LHCN-M2 (cell line): ENCODE data around the gene JAG2. TPM values are rescaled to one million over a fixed set of nuclear protein-coding genes. Genes with fewer than 3 reads are reported as not detected.

ENCODE experiments used
- DNase-seq: peaks from one replicate; pipeline ENCODE4 v3.0.0-alpha.2; 2012; ENCODE audit warnings: low read depth
- total RNA-seq: library from RNA; depleted of rRNA; stranded (reverse); fragments of >200 nt; gene quantifications from 2 replicates; pipeline ENCODE4 v1.2.3, GENCODE V29; 2014; rRNA removed

Gene JAG2
- total RNA-seq, 1 experiment from 2014 or later: 0.80 TPM

DNA sequence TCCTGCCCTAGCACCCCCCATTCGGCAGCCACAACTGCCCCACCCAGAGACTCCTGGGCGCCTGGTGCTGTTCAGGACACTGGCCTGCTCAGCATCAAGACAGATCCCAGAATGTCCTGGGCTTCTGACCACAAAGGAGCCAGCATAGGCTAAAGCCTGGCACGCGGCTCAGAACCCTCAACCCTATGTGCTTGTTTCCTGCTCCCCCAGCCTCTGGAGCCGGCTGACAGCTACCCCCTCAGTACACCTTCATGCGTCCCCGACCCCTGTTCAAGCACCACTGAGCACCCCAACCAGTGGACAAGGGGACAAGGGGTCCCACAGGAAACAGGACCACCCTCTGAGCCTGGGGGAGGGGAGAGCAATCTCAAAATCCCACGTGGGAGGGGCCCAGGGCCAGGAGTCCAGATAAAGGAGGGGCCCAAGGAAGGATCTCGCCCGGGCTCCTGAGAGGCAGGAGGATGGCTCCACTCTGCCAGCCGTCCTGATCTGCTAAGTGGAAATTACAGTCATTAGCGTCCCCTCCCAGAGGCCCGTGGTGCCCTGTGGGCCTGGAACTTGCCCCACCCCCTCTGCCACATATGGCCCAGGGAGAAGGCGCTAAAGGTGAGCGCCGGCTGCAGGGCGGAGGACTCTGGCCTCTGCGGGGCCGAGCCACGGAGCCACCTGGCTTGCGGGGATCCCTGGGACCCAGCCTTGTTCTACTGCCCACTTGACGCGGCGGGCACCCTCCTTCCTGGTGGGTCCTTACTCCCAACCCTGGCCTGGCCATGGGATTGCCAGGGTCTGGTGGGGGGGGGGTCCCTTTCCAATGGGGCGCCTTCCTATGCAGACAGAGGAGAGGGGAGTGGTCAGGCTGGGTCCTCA, 76.2 kb downstream of the JAG2 start:
- no peak for DNase-seq

DNA sequence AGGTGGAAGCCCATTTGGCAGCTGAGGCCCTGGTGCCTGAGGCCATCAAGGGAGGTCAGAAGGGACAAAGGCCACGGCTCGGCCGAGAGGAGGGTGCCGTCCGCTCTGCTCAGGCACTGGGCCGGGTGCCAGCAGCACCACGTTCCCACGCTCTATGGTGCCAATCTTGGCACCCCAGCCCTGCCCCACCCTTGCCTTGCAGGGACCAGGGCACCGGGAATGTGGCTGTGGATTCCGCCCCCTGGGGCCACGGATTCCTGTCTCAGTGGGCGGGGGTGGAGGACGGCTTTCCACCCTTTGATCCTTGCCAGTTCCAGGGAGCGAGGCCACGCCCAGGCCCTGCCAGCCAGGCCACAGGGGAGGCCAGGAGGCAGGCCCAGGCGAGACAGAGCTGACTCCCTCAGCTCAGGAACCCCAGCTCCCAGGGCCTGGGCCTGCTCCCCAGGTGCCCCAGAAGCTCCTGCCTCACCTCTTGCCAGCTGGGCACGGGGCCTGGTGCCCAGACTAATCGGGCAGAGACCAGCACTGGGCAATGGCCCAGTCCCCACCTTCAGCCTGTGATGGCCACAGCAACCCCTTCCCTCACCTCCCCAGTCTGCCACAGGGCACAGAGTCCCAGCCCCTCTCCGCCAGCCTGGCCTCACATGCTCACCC, 76.9 kb downstream of the JAG2 start:
- no peak for DNase-seq

DNA sequence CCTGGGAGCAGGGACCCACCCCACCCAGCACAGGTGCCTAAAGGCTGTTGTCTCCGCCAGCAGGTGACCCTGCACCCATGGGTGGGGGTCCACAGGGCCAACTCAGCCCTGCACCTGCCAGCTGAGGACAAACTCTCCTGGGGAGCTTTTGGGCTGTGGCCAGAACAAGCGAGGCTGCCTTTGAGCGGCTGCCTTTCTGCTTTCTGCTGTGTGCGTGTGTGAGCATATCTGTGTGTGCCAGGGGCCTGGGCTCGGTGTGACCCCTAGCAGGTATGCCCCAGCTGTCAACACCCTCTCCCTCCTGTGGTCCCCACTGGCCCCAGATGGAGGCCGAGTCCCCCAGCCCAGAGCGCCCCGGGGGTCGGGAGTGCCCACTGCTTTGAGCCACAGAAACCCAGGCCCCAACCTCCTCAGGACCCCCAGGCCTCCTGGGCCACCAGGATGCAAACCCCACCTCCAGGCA, 77.5 kb downstream of the JAG2 start:
- DNase-seq: no peak

Other genes with a start within 250 kb of the JAG2 start
- gene PLD4, start 243.9 kb downstream of the JAG2 start, total RNA-seq: not detected in 2 replicates
- 65.9 and 88.2 TPM in 2 replicates for gene AHNAK2, start 190.4 kb downstream of the JAG2 start, total RNA-seq
- 9.4 and 10.8 TPM in 2 replicates for gene CLBA1, start 183.0 kb downstream of the JAG2 start, total RNA-seq
- 63.1 and 63.6 TPM in 2 replicates for gene CDCA4, start 147.7 kb downstream of the JAG2 start, total RNA-seq
- gene GPR132, start 103.3 kb downstream of the JAG2 start, total RNA-seq: not detected in 2 replicates
- 11.2 and 14.7 TPM in 2 replicates for gene NUDT14, start 12.5 kb upstream of the JAG2 start, total RNA-seq
- gene BTBD6, start 79.8 kb upstream of the JAG2 start, total RNA-seq: 45.1 and 54.7 TPM in 2 replicates
- gene BRF1, start 132.2 kb upstream of the JAG2 start, total RNA-seq: 28.2 and 30.1 TPM in 2 replicates
- 39.6 and 45.3 TPM in 2 replicates for gene PACS2, start 146.0 kb upstream of the JAG2 start, total RNA-seq
- gene TEX22, start 229.8 kb upstream of the JAG2 start, total RNA-seq: 0.06 TPM in 1 of 2 replicates, not detected in the other